Fibroblast of skin of left biceps (primary cell): ENCODE results near the gene CEACAM6.
"Not testable (repeated sequence)": the region's sequence is repeated elsewhere in the genome, so short reads cannot be mapped to it uniquely, and the experiment has no call there.

Source experiments
- DNase-seq, 2 experiments: peaks; one replicate each; pipeline ENCODE4 v3.0.0-alpha.2; 2013; ENCODE audit warnings: low read depth in 2 of 2

Gene CEACAM6

GRCh38 chr19:41755328-41755913, at the start of gene CEACAM6:
TSS of gene CEACAM6 (plus strand) at chr19:41755530. CDS start at chr19:41755639, 109 bp downstream.
- DNase-seq, result no peak

GRCh38 chr19:41706741-41707501, 48.4 kb upstream of the CEACAM6 start:
- DNase-seq, result no peak

- no peak for DNase-seq
Measured at GRCh38 chr19:41707502-41707812, 47.9 kb upstream of the CEACAM6 start.

- DNase-seq, result no peak
Measured at GRCh38 chr19:41707871-41708371, 47.4 kb upstream of the CEACAM6 start.

GRCh38 chr19:41708481-41708880, 46.8 kb upstream of the CEACAM6 start, which contains the start of gene CEACAM5:
TSS of gene CEACAM5 (plus strand) at chr19:41708626. CDS start at chr19:41708732, 106 bp downstream.
- no peak for DNase-seq

- not testable (repeated sequence) for DNase-seq
Measured at GRCh38 chr19:41709516-41709915, 45.8 kb upstream of the CEACAM6 start.

- DNase-seq, result no peak
Measured at GRCh38 chr19:41709951-41710645, 45.2 kb upstream of the CEACAM6 start.

GRCh38 chr19:41711376-41712261, 43.7 kb upstream of the CEACAM6 start:
- no peak for DNase-seq

GRCh38 chr19:41714598-41714997, 40.7 kb upstream of the CEACAM6 start:
- no peak for DNase-seq

GRCh38 chr19:41718761-41719160, 36.6 kb upstream of the CEACAM6 start:
- no peak for DNase-seq

GRCh38 chr19:41720103-41720502, 35.2 kb upstream of the CEACAM6 start:
- DNase-seq, result no peak

- no peak for DNase-seq
Measured at GRCh38 chr19:41726493-41726892, 28.8 kb upstream of the CEACAM6 start.

- DNase-seq, result no peak
Measured at GRCh38 chr19:41734156-41734555, 21.2 kb upstream of the CEACAM6 start.

GRCh38 chr19:41734585-41734984, 20.7 kb upstream of the CEACAM6 start:
- DNase-seq, result no peak

- DNase-seq, result no peak
Measured at GRCh38 chr19:41735071-41735600, 20.2 kb upstream of the CEACAM6 start.

- no peak for DNase-seq
Measured at GRCh38 chr19:41739361-41739760, 16.0 kb upstream of the CEACAM6 start.

GRCh38 chr19:41740415-41741243, 14.7 kb upstream of the CEACAM6 start:
- DNase-seq, result no peak

GRCh38 chr19:41741244-41741554, 14.1 kb upstream of the CEACAM6 start:
- DNase-seq, result no peak

- DNase-seq, result no peak
Measured at GRCh38 chr19:41744850-41745249, 10.5 kb upstream of the CEACAM6 start.

GRCh38 chr19:41745756-41746155, 9.6 kb upstream of the CEACAM6 start:
- DNase-seq, result no peak
